Cardiac muscle cell (in vitro differentiated cells and primary cell): ENCODE data around the gene PRPF6. TPM values are rescaled to one million over a fixed set of nuclear protein-coding genes. Genes with fewer than 3 reads are reported as not detected.
A peak's percentile ranks its signal among the peaks of the same experiment; 100 is the strongest.

ENCODE experiments used
- DNase-seq, 2 donors: peaks; one replicate each; pipeline versions ENCODE4 v3.0.0 to v3.0.0-alpha.2; 2010 to 2017; ENCODE audit warnings: low read depth in 1 of 2, low spot score in 1 of 2
- H3K27ac ChIP-seq: fragments of 200-600 bp; sonication (generic); 2 replicates; pipeline ENCODE4 v1.5.1; 2016
- H3K27me3 ChIP-seq: fragments of 200-600 bp; sonication (generic); 2 replicates; pipeline ENCODE4 v1.6.0; 2016; ENCODE audit warnings: control low read depth
- H3K36me3 ChIP-seq: fragments of 200-600 bp; sonication (generic); 2 replicates; pipeline ENCODE4 v1.5.1; 2016; ENCODE audit warnings: control low read depth
- H3K4me1 ChIP-seq: fragments of 200-600 bp; sonication (generic); 2 replicates; pipeline ENCODE4 v1.8.1; 2017; ENCODE audit warnings: low read depth, mild to moderate bottlenecking, mixed run types
- H3K4me3 ChIP-seq: fragments of 200-600 bp; sonication (generic); 2 replicates; pipeline ENCODE4 v1.5.1; 2016; ENCODE audit warnings: mild to moderate bottlenecking
- H3K9me3 ChIP-seq: fragments of 200-600 bp; sonication (generic); 2 replicates; pipeline ENCODE4 v1.5.1; 2017; ENCODE audit warnings: low read depth, mild to moderate bottlenecking, control low read depth
- polyA plus RNA-seq: library from polyadenylated mRNA; unstranded; fragments of >200 nt; fragmentation: Nextera tagmentation; extraction: Ambion mirVana; gene quantifications from 2 replicates; pipeline ENCODE4 v1.2.1, GENCODE V29; 2016
- total RNA-seq: library from RNA; depleted of rRNA; stranded (reverse); fragments of >200 nt; gene quantifications from 2 replicates; pipeline ENCODE4 v1.2.3, GENCODE V29; 2016
- TF ChIP-seq, protein P1 (sequence below): IDR thresholded peaks from 2 replicates; pipeline ENCODE4 v1.5.1; 2012; ENCODE audit warnings: low read depth, mild to moderate bottlenecking, low read length

Gene PRPF6
- total and polyA plus RNA-seq, 2 experiments from 2014 or later = 67.6 to 73.5 TPM

DNA sequence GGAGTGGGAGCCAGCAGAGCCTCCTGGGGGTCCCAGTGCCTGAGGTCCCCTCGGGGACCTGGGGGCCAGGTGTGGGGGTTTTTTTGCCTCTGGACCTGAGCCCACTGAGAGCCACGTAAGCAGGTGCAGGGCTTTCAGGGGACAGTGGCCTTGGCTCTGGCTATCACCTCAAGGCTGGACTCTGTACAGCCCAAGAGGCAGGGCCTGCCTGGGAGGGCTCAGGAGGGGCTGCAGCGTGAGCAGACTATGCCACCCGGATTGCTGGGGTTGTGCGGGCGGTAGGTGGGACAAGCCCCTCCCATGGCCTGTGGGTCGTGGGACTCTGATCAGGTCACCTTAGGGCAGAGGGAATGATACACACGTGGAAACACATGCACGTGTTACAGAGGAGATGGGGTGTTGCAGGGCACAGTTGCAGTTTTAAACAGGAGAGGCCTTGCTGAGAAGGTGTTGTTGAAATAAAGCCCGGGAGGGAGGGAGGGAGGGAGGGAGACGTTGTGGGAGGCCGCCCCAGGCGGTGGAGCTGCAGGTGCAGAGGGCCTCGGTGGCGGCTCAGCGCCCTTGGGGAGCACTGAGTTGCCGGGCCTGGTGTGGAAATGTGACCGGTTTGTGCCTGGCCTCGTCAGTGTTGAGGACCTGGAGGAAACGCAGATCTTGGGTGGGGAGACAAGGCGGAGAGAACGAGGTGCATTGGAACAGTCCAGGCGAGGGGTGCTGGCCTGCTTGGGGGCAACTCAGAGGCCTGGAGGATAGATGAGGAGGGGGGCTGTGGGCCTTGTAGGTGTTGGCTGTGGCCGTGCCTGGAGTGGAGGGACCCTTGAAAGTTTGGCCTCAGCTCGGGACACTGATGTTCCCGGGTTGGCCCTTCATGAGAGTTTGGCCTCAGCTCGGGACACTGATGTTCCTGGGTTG, 84.4 kb downstream of the PRPF6 start:
- Histone ChIP-seq H3K27me3 (no peaks in the 10 kb centered on the region), H3K4me1 (peaks cover 10% of the 10 kb centered on the region), H3K4me3 (no peak overlapping the region), H3K36me3 (peaks cover 2% of the 10 kb centered on the region), H3K9me3 (no peaks in the 10 kb centered on the region), H3K27ac (no peak overlapping the region)
- no peak for DNase-seq
- TF ChIP-seq, protein P1, sequence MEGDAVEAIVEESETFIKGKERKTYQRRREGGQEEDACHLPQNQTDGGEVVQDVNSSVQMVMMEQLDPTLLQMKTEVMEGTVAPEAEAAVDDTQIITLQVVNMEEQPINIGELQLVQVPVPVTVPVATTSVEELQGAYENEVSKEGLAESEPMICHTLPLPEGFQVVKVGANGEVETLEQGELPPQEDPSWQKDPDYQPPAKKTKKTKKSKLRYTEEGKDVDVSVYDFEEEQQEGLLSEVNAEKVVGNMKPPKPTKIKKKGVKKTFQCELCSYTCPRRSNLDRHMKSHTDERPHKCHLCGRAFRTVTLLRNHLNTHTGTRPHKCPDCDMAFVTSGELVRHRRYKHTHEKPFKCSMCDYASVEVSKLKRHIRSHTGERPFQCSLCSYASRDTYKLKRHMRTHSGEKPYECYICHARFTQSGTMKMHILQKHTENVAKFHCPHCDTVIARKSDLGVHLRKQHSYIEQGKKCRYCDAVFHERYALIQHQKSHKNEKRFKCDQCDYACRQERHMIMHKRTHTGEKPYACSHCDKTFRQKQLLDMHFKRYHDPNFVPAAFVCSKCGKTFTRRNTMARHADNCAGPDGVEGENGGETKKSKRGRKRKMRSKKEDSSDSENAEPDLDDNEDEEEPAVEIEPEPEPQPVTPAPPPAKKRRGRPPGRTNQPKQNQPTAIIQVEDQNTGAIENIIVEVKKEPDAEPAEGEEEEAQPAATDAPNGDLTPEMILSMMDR = no peak

DNA sequence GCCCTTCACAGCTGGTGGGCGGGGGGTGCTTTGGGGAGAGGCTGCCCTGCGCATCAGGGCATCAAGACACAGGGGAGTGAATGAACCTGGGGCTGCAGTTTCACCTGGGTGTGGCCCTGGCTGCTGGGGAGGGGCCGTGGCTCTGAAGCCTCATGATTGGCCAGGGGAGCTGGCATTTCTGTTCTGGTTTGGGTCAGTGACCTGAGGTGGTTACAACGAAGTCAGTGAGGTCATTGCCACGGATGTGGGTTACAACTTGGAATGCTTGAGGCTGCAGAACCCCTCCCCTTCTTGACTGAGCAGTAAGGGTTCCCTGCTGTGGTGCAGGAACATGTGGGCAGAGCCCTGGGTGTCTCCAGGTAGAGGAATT, 85.0 kb downstream of the PRPF6 start:
- Histone ChIP-seq H3K27me3 (no peaks in the 10 kb centered on the region), H3K4me3 (no peak overlapping the region), H3K27ac (no peak overlapping the region), H3K9me3 (no peaks in the 10 kb centered on the region), H3K4me1 (peaks cover 10% of the 10 kb centered on the region), H3K36me3 (peaks cover 2% of the 10 kb centered on the region)
- peak in 1 of 2 donors; percentile 78 for DNase-seq
- TF ChIP-seq, protein P1 = no peak

DNA sequence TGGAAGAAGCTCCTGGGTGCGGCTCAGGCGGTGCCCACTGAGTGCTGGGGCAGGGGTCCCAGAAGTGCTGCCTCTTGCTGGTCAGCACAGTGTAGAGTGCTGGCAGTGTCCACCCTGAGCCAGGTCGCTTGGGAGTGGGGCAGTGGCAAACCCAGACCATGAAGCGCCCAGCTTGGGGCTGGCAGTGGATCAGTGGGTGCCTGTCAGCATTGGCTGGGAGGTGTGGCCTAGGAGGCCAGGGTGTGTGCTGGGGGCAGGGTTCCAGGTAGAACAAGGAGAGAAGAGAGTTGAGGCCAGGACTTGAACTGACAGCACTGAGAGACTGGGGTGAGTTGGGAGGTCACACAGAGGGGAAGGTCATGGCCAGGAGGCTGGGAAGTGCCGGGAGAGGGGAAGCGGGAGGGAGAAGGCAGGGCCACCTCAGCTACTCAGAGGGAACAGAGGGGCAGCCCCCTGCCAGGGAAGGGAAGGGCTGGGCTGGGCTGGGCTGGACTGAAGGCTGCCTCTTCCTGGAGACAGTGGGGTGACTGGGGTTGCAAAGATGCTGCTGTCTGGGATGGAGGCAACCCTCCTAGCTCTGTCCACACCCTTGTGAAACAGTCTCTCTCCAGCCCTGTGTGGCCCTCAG, 86.2 kb downstream of the PRPF6 start:
- H3K9me3 ChIP-seq = no peaks in the 10 kb centered on the region
- H3K27ac ChIP-seq = no peak overlapping the region
- no peaks in the 10 kb centered on the region for H3K27me3 ChIP-seq
- peaks cover 9% of the 10 kb centered on the region for H3K4me1 ChIP-seq
- H3K4me3 ChIP-seq = no peak overlapping the region
- peaks cover 6% of the 10 kb centered on the region for H3K36me3 ChIP-seq
- TF ChIP-seq, protein P1 = no peak
- no peak for DNase-seq

DNA sequence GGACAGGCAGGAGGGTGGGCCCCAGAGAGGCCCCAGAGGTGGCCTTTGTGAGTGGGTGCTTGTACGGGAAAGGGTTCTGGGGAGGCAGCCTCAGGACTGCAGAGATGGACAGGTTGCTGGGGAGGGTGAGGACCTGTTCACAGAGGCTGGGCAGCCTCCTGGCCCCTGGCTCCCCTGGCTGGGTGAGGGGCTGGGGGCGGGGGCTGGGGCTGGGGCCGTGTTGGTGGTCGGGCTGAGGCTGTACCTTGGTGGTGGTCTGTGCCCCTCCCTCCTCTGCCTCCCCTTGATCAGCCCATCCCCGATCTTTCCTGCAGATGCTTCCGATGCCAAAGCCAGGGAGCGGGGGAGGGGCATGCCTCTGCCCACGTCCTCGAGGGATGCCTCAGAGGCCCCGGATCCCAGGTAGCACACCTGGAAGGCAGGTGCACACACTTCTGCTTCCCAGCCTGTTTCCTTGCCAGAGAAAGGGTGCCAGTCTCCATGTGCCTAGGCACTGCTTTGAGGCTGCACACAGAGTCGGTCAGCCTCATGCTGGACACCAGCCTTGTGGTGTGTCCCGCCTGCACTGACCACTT, 86.9 kb downstream of the PRPF6 start:
- Histone ChIP-seq H3K4me3 (no peak overlapping the region), H3K36me3 (peaks cover 6% of the 10 kb centered on the region), H3K4me1 (peaks cover 5% of the 10 kb centered on the region), H3K9me3 (no peaks in the 10 kb centered on the region), H3K27me3 (no peaks in the 10 kb centered on the region), H3K27ac (no peak overlapping the region)
- TF ChIP-seq, protein P1 = no peak
- no peak for DNase-seq

DNA sequence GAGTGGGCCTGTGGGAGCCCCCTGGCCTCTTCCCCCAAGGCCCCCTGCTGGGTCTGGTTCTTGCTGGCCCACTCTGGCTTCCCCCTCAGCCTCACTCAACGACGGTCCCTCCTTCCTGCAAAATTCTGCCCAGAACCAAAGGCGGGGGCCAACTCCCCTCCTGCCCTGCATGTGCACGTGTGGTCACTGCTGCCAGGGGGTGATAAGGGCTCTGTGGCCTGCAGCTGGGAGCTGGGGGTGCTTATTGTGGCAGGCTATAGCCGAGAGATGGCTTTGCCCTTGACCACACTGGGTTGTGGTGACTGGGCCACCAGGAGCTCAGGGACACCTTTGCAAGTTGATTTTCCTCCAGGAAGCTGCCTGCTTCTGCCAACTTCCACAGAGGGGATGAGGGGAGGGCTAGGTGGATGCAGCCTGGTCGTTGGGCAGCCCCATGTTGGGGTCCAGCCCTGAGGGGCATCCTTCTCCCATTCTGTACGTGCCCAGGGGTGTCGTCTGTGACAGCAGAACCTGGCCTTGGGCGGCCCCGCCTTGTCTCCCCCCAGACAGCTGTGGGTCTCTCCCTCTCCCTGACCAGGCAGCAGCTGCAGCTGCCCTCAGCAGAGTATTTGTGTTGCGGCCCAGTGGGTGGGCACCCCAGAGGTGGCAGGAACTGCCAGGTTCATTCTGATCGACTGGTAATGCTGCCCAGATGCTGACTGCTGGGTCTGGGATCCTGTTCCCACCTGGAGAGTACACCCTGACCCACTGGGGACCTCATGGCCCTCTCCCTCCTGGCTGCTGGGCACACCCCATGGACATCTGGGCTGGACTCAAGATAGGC, 87.7 kb downstream of the PRPF6 start:
- H3K4me3 ChIP-seq = no peak overlapping the region
- peaks cover 5% of the 10 kb centered on the region for H3K4me1 ChIP-seq
- H3K9me3 ChIP-seq = no peaks in the 10 kb centered on the region
- no peak overlapping the region for H3K27ac ChIP-seq
- TF ChIP-seq, protein P1 = no peak
- peaks cover 6% of the 10 kb centered on the region for H3K36me3 ChIP-seq
- H3K27me3 ChIP-seq = no peaks in the 10 kb centered on the region
- no peak for DNase-seq
